Measurements from ENCODE around the gene KLHL21.

- TF ChIP-seq POLR2AphosphoS5 (IDR thresholded peaks at IDR 0.05; ENCODE audit: borderline replicate concordance, low read depth, low read length): no peak
- no peak for TF ChIP-seq FOXP2 (optimal IDR thresholded peaks at IDR 0.05; ENCODE audit: control extremely low read depth, extremely low read length, insufficient read depth)
- TF ChIP-seq EZH2 (IDR thresholded peaks at IDR 0.05): no peak
Observed at GRCh38 chr1:6581561-6582305, 20.9 kb downstream of the KLHL21 start.
